HAP-1 (cell line): ENCODE data around the gene MBNL3.

Experiments used
- DNase-seq, 2 experiments: peaks; one replicate each; pipeline ENCODE4 v3.0.0-alpha.2; 2016 to 2020; ENCODE audit warnings: low spot score in 2 of 2
- H3K27me3 ChIP-seq: fragments of 250-450 bp; sonication (Bioruptor Pico); 2 replicates; pipeline ENCODE4 v1.5.1; 2020; ENCODE audit warnings: low read depth, mild to moderate bottlenecking, moderate library complexity
- H3K36me3 ChIP-seq: fragments of 250-450 bp; sonication (Bioruptor Pico); replicated peaks from 2 replicates; pipeline ENCODE4 v1.5.1; 2020; ENCODE audit warnings: mild to moderate bottlenecking
- H3K4me1 ChIP-seq: fragments of 250-450 bp; sonication (Bioruptor Pico); 2 replicates; pipeline ENCODE4 v1.5.1; 2020; ENCODE audit warnings: mild to moderate bottlenecking
- H3K4me3 ChIP-seq: fragments of 250-450 bp; sonication (Bioruptor Pico); 2 replicates; pipeline ENCODE4 v1.5.1; 2020; ENCODE audit warnings: mild to moderate bottlenecking, moderate library complexity
- H3K9me3 ChIP-seq: fragments of 250-450 bp; sonication (Bioruptor Pico); 2 replicates; pipeline ENCODE4 v1.5.1; 2020; ENCODE audit warnings: mild to moderate bottlenecking, moderate library complexity
- in situ Hi-C: fragments of 300-500 bp; cut with MboI; formaldehyde crosslinking; loops from 3 replicates; pipeline ENCODE4 v1.14.3; 2020; ENCODE audit warnings: low sequenced_read_pairs, inconsistent platforms, mixed read lengths

Gene MBNL3

GRCh38 chrX:132395026-132395425 lies 93.8 kb downstream of the MBNL3 start:
- H3K9me3 ChIP-seq, result no peaks in the 10 kb centered on the region
- no peak overlapping the region for H3K4me3 ChIP-seq
- H3K36me3 ChIP-seq, result no peaks in the 10 kb centered on the region
- peaks cover 13% of the 10 kb centered on the region for H3K4me1 ChIP-seq
- in situ Hi-C loops, result no loop called here
- H3K27me3 ChIP-seq, result no peaks in the 10 kb centered on the region
- no peak for DNase-seq

- Histone ChIP-seq H3K36me3 (no peaks in the 10 kb centered on the region), H3K4me3 (no peak overlapping the region), H3K27me3 (no peaks in the 10 kb centered on the region), H3K9me3 (no peaks in the 10 kb centered on the region), H3K4me1 (peaks cover 13% of the 10 kb centered on the region)
- DNase-seq, result no peak
- in situ Hi-C loops, result no loop called here
These were observed 94.2 kb downstream of the MBNL3 start for GRCh38 chrX:132394591-132394990.

- H3K4me3 ChIP-seq, result no peak overlapping the region
- no peaks in the 10 kb centered on the region for H3K9me3 ChIP-seq
- no peaks in the 10 kb centered on the region for H3K36me3 ChIP-seq
- H3K4me1 ChIP-seq, result peaks cover 13% of the 10 kb centered on the region
- DNase-seq, result no peak
- in situ Hi-C loops, result no loop called here
- H3K27me3 ChIP-seq, result no peaks in the 10 kb centered on the region
These were observed 94.8 kb downstream of the MBNL3 start for GRCh38 chrX:132393992-132394391.

GRCh38 chrX:132393485-132393884 lies 95.4 kb downstream of the MBNL3 start:
- Histone ChIP-seq H3K4me1 (peaks cover 13% of the 10 kb centered on the region), H3K9me3 (no peaks in the 10 kb centered on the region), H3K4me3 (no peak overlapping the region), H3K36me3 (no peaks in the 10 kb centered on the region), H3K27me3 (no peaks in the 10 kb centered on the region)
- DNase-seq, result no peak
- in situ Hi-C loops, result no loop called here

- in situ Hi-C loops, result no loop called here
- no peaks in the 10 kb centered on the region for H3K36me3 ChIP-seq
- DNase-seq, result no peak
- H3K9me3 ChIP-seq, result no peaks in the 10 kb centered on the region
- no peak overlapping the region for H3K4me3 ChIP-seq
- H3K27me3 ChIP-seq, result no peaks in the 10 kb centered on the region
- H3K4me1 ChIP-seq, result peaks cover 13% of the 10 kb centered on the region
These were observed 95.8 kb downstream of the MBNL3 start for GRCh38 chrX:132393085-132393484.

- no peaks in the 10 kb centered on the region for H3K27me3 ChIP-seq
- DNase-seq, result no peak
- H3K4me3 ChIP-seq, result no peak overlapping the region
- no peaks in the 10 kb centered on the region for H3K9me3 ChIP-seq
- in situ Hi-C loops, result no loop called here
- no peaks in the 10 kb centered on the region for H3K36me3 ChIP-seq
- peaks cover 18% of the 10 kb centered on the region for H3K4me1 ChIP-seq
These were observed 98.0 kb downstream of the MBNL3 start for GRCh38 chrX:132390792-132391191.

- H3K36me3 ChIP-seq, result no peaks in the 10 kb centered on the region
- in situ Hi-C loops, result no loop called here
- DNase-seq, result no peak
- H3K4me1 ChIP-seq, result peaks cover 18% of the 10 kb centered on the region
- no peaks in the 10 kb centered on the region for H3K27me3 ChIP-seq
- no peaks in the 10 kb centered on the region for H3K9me3 ChIP-seq
- H3K4me3 ChIP-seq, result no peak overlapping the region
These were observed 99.4 kb downstream of the MBNL3 start for GRCh38 chrX:132389480-132389879.

- Histone ChIP-seq H3K27me3 (no peaks in the 10 kb centered on the region), H3K4me1 (peaks cover 18% of the 10 kb centered on the region), H3K4me3 (no peak overlapping the region), H3K9me3 (no peaks in the 10 kb centered on the region), H3K36me3 (no peaks in the 10 kb centered on the region)
- DNase-seq, result no peak
- in situ Hi-C loops, result no loop called here
These were observed 100.5 kb downstream of the MBNL3 start for GRCh38 chrX:132388371-132388770.

GRCh38 chrX:132384301-132384700 lies 104.5 kb downstream of the MBNL3 start:
- Histone ChIP-seq H3K9me3 (no peaks in the 10 kb centered on the region), H3K4me1 (peaks cover 5% of the 10 kb centered on the region; the same call in 1 of the 2 replicates), H3K27me3 (no peaks in the 10 kb centered on the region), H3K36me3 (no peaks in the 10 kb centered on the region), H3K4me3 (no peak overlapping the region)
- in situ Hi-C loops, result no loop called here
- no peak for DNase-seq

GRCh38 chrX:132382068-132382467 lies 106.8 kb downstream of the MBNL3 start:
- Histone ChIP-seq H3K9me3 (no peaks in the 10 kb centered on the region), H3K36me3 (no peaks in the 10 kb centered on the region), H3K4me3 (no peak overlapping the region), H3K4me1 (peaks cover 17% of the 10 kb centered on the region), H3K27me3 (no peaks in the 10 kb centered on the region)
- in situ Hi-C loops, result no loop called here
- DNase-seq, result no peak

- peak; percentile 10 to 69 for DNase-seq
- peaks cover 18% of the 10 kb centered on the region for H3K4me1 ChIP-seq
These were observed 110.6 kb downstream of the MBNL3 start for GRCh38 chrX:132378281-132378680.

GRCh38 chrX:132375941-132376340 lies 112.9 kb downstream of the MBNL3 start:
- Histone ChIP-seq H3K27me3 (no peaks in the 10 kb centered on the region), H3K4me3 (no peak overlapping the region), H3K4me1 (peaks cover 18% of the 10 kb centered on the region), H3K36me3 (no peaks in the 10 kb centered on the region), H3K9me3 (no peaks in the 10 kb centered on the region)
- DNase-seq, result peak in 1 of 2 experiments; percentile 23
- in situ Hi-C loops, result no loop called here

More at GRCh38 chrX:132378281-132378680, 110.6 kb downstream of the MBNL3 start:
- no peaks in the 10 kb centered on the region for H3K9me3 ChIP-seq
- H3K27me3 ChIP-seq, result no peaks in the 10 kb centered on the region
- in situ Hi-C loops, result no loop called here
- H3K4me3 ChIP-seq, result no peak overlapping the region
- no peaks in the 10 kb centered on the region for H3K36me3 ChIP-seq

GRCh38 chrX:132373610-132374009 lies 115.2 kb downstream of the MBNL3 start:
- no peak for DNase-seq
- Histone ChIP-seq H3K4me3 (no peak overlapping the region), H3K4me1 (peaks cover 15% of the 10 kb centered on the region), H3K27me3 (no peaks in the 10 kb centered on the region), H3K36me3 (no peaks in the 10 kb centered on the region), H3K9me3 (no peaks in the 10 kb centered on the region)
- in situ Hi-C loops, result no loop called here

GRCh38 chrX:132369617-132370326 lies 119.1 kb downstream of the MBNL3 start:
- H3K4me1 ChIP-seq, result peaks cover 12% of the 10 kb centered on the region
- DNase-seq, result no peak
- no peaks in the 10 kb centered on the region for H3K36me3 ChIP-seq
- no peak overlapping the region for H3K4me3 ChIP-seq
- H3K9me3 ChIP-seq, result no peaks in the 10 kb centered on the region
- in situ Hi-C loops, result no loop called here
- no peaks in the 10 kb centered on the region for H3K27me3 ChIP-seq

- no peaks in the 10 kb centered on the region for H3K27me3 ChIP-seq
- H3K9me3 ChIP-seq, result no peaks in the 10 kb centered on the region
- in situ Hi-C loops, result no loop called here
- H3K36me3 ChIP-seq, result no peaks in the 10 kb centered on the region
- H3K4me1 ChIP-seq, result peaks cover 12% of the 10 kb centered on the region
- no peak overlapping the region for H3K4me3 ChIP-seq
- DNase-seq, result no peak
These were observed 120.9 kb downstream of the MBNL3 start for GRCh38 chrX:132367984-132368383.
